Measurements from ENCODE around the gene RD3L. TPM values are rescaled to one million over a fixed set of nuclear protein-coding genes. Genes with fewer than 3 reads are reported as not detected.
A peak's percentile ranks its signal among the peaks of the same experiment; 100 is the strongest.
"Not testable (repeated sequence)": the region's sequence is repeated elsewhere in the genome, so short reads cannot be mapped to it uniquely, and the experiment has no call there.

Gene RD3L
- total RNA-seq, 1 donor from 2014 or later = not detected

DNA sequence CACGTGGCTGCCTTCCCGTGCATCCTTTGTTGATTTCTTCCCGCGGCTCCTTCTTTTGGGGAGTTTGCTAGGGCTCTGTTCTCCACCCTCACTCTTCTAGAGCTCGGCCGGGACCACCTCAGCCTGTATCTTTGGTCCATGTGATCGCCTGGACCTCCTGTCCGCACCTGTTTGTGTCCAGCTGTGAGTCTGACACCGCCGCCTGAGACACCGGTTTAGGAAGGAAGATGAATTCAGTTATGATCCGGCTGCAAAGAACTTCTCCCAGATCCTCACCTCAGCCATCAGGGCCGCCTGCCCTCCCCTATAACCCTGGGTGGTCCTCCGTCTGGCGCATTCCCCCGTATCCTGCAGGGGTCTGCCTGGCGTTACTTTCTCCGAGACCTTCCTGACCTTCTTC, 14.8 kb downstream of the RD3L start:
- ATAC-seq = no peak

DNA sequence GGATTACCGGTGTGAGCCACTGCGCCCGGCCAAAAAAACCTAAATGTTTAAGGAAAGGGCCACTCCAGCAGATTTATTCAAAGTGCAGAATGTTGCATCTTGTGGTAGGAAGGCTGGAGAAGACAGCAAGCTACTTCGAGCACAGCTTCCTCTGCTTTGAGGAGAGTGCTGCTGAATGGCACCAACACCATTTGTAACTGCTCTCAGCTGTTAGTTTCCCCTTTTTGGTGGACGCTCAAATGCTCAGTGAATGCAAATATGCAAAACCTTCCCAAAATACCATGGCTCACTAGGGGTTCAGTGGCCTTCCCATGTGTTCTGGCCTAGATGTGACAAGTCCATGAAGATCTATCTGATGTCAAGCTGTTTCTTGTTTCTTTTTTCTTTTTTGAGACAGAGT, 17.0 kb downstream of the RD3L start:
- no peak for ATAC-seq

DNA sequence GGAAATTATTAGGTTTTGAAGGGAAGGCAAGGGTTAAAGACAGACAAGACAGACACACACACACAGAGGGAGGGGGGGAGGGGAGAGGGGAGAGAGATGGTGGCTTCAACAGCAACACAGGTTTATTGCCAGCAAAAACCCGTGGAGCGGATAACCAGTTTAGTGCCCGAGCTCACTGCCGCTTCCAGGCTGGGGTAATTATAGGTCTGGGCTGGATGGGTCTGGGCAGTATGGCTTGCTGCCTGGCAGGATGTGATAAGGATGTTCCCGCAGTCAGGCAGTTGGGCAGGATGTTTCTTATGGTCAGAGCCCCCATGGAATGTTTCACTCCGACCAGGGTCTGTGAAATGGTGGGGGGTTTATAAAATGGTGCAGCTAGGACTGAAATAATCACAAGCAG, 18.5 kb downstream of the RD3L start:
- no peak for ATAC-seq

DNA sequence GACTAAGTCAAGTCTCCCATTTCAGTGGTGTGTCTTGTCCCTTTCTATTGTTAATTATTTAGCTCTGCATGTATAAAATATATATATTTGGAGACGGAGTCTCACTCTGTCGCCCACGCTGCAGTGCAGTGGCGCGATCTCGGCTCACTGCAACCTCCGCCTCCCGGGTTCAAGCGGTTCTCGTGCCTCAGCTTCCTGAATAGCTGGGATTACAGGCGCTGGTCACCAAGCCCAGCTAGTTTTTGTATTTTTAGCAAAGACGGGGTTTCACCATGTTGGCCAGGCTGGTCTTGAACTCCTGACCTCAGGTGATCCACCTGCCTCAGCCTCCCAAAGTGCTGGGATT, 20.5 kb downstream of the RD3L start:
- not testable (repeated sequence) for ATAC-seq

DNA sequence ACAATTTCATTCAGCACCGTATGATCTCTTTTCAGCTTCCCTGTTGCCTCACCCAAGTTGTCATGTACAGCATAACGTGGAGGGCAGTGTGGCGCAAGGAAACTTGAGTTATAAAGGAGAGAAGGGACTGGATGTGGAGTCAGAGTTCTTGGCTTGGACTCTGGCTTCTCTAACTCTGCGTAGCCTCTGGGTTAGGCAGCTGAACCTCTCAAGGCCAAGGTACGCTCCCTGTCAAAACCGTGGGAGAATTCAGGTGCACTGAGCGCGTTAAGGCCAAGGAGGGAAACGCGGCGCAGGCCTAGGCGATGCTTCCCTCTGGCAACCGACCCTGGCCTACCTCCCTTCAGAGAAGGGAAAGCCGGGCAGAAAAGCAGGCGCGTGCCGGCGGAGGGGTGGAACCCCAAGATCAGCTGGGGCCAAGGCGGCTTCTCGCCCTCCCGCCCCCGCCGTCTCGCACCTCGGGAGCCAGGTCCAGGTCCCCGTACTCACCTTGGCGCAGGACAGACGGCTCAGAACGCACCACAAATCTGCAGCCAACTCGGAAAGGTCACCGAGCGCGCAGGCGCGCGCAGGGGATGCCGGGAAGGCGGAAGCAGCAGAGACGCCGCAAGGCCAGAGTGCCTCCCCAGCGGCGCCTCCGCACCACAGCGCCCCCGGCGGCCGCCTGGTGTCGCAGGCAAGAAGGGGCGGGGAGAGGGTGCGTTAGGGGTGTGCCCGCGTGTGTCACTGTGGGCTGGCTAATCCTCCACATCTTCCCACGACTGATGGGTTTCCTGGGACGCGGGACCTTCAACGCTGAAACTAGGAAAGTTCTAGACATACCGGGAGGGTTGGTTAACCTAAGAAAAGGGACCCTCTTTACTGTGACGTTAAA, 21.1 kb downstream of the RD3L start:
- ATAC-seq = peak; percentile 99

DNA sequence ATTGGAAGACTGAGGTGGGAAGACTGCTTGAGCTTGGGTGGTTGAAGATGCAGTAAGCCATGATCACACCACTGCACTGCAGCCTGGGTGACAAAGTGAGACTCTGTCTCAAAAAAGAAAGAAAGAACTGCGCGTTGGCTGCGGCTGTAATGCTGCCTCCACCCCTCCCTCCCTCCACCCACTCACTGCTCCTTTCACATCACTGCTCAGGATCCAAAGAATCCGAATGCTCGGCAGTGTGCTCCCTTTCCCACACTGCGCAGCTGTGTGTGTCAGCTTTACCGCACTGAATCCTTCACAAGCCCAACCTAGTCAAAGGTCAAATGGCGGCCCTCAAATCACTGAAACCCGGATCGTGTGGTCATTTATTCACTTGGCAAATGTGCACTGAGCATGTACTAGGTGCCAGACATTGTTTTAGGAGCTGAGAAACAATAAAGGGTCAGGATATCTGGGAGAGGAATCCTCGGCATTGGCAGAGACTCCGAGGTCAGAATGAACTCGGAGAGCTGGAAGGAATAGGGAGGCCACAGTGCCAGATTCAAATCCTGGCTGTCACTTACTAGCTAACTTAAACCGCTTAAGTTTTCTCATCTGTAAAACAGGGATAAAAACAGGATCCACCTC, 25.6 kb downstream of the RD3L start:
- no peak for ATAC-seq

DNA sequence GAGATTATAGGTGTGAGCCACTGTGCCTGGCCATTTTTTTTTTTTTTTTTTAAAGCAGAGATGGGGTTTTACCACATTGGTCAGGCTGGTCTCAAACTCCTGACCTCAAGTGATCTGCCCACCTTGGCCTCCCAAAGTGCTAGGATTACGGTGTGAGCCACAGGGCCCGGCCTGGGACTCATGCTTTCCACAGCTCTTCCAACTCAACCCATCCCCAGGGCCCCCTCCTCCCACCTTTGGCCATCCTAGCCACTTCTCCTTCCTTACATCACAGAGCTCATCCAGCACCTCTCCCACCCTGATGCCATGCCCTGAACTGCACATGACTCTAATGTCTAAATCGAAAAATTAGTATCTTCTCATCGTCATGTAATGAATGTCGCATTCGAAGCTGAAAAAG, 26.7 kb downstream of the RD3L start:
- no peak for ATAC-seq

DNA sequence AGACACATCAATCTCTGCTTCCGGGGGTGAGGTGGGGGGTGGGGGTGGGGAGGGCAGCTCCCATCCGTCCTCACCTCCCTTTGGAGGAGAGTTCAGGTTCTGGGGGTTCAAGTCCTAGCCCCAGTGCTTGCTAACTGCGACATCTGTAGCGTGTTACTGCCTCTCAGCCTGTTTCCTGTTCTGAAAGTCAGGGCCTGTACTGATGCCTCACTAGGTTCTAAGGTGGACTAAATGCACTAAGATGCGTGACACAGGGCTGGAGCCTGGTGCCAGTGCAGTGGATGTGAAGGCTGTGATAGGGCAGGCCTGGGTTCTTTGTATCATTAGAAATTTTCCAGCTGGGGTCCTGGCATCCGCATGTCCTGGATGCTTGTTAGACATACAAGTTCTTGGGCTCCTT, 31.3 kb downstream of the RD3L start:
- ATAC-seq = no peak

DNA sequence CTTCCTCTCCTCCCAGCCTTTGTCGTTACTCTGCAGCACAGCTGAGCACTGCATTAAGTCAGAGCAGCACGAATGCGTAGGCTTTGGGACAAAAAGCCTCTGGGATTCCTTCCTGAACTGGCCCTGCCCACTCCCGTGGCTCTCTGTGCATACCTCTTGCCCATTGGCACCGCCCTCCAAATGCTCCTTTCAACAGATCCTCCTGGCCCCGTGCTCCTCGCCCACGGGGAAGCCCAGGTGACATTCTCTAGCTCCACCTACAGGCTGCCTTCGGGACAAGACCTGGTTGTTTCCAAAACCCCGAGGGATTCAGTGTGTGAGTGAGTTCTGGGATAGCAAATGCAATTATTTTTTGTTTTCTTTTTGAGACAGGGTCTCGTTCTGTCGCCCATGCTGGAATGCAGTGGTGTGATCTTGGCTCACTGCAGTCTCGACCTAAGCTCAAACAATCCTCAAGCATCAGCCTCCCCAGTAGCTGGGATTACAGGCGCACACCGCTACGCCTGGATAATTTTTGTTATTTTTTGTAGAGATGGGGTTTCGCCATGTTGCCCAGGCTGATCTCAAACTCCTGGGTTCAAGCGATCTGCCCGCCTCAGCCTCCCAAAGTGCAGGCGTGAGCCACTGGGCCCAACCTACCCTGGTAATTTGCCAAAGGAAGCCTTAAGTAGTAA, 31.9 kb downstream of the RD3L start:
- ATAC-seq = peak; percentile 98

DNA sequence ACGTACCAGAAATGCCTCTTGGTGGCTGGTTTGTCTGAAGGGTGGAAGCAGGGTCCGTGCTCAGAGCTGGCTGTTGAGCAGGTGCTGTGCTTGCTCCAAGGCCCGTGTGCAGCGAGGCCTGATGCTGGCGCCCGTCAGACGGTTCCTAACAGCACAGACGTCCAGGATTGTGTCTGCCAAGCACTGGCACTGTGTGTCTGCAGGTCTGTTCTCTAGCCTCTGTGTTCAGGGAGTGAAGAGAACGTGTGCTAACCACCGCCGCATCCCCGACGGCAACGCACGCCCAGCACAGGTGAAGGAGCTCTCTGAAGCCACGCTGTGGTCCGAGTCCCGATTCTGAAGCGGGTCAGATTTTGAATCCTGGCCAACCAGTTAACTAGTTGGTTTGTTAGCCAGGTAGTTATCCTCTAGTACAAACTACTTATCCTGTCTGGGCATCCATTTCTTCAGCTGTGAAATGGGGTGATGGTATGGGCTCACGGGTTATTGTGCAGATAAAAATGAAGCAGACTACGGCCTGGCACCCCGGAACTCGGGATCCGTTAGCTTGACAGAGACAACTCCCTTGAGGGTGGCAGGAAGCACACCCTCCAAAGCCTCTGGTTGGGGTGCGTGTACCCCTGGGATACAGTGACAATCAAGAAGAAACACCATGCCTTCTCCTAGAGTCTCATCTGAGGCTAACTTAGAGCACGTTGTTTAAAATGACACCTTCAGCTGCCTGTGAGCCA, 32.6 kb downstream of the RD3L start:
- ATAC-seq = no peak

DNA sequence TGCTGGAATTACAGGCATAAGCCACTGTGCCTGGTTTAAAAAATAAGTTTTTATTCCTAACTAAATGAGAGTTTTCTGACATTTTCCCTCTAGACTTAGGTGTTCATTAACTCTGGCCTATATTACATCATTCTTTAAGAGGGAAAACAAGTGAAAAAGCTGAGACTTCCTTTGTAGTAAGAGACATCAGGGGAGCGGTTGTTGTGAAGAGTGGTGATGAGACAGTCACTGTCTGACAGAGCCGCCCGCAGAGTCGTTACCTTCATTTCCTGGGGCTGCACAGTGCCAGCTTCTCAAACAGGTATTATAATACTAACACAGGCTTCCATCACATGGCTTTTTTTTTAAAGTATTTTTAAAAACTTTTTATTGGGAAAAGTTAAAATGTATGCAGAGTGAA, 33.7 kb downstream of the RD3L start:
- ATAC-seq = no peak

DNA sequence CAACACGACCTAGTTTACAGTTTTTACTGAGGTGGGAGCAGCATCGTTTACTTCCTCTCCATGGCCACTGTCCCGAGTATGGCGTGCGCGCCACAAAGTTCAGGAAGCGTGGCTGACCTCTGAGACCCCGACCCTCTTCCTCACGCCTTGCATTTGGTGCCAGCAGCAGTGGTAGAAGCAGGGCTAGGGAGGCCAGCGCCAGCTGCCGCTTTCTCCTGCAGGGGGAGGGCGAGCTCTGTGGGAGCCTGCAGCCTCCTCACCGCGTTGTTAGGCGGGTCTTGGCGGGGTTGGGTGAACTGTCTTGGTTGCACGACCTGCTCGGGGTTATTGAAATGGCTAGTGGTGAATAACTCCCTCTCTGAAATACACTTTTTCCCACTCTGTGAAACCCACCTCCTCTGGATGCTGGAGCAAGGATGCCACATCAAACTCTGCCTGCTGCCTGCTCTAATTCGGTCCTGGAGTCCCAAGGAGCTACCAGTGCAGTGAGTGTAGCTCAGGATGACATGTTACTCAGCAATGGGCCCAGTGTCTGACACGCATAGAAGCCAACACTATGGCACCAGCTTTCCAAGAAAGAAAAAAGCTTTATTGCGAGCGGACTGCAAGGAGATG, 36.4 kb downstream of the RD3L start:
- ATAC-seq = no peak

DNA sequence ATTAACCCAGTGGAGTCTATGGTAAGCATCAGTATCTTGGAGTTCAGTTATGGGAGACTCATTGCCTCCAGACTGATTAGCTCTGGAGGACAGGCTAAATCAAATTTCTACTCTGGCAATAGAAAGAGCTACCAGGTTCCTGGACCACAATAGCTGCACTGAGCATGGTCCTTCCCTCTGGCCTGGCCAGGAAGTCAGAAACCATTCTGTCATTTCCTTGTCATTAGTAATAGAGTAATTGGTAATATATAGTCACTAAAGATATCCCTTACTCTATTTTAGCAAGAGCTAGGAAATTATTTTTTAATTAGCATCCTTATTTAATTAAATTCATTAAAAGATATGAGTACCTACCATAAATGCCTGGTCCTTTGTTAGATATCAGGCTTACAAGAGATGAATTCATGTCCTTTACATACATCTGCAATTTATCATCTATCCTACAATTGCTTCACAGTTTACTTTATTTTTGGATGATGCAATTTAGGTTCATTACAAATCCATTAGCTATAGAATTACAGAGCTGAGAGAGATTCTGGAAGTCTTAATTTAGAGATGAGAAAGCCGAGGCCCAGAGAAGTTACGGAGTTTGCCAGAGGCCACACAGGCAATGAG, 37.7 kb downstream of the RD3L start:
- no peak for ATAC-seq

DNA sequence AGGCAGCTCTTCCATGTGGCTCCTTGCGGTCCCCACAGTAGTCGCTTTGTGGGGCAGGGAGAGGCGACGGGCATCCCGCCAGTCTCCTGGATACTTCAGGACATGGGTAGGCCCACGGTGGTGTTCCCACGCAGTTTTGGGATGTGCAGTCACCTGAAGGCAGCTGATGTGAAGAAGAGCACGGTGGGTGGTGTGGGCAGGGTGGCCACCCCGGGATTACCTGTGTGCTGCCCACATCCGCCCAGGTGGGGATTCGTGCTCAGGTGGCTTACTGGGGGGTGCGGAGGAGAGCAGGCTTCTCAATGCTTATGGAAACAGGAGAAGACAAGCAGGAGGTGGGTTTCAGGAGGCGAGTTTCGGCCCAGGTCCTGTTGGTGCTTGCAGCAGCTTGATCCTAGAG, 42.5 kb downstream of the RD3L start:
- ATAC-seq = no peak

DNA sequence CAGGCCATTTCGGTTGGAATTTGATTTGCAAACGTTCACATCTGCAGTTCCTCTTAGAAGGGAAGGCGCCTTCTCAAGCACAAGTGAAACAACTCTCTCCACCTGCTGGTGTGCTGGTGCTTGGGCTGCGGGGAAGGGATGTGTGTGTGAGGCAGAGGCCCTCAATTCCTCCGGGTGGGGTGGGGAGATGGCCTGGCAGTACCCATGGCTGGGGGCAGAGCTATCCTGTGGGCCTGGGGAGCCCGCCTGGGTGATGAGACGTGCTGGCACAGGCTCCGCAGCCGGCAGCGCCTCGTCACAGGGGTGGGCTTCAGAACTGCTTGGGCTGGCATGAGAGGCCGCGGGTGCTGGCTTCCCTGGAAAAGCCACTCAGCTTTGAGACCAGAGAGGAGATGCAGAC, 43.0 kb downstream of the RD3L start:
- no peak for ATAC-seq

DNA sequence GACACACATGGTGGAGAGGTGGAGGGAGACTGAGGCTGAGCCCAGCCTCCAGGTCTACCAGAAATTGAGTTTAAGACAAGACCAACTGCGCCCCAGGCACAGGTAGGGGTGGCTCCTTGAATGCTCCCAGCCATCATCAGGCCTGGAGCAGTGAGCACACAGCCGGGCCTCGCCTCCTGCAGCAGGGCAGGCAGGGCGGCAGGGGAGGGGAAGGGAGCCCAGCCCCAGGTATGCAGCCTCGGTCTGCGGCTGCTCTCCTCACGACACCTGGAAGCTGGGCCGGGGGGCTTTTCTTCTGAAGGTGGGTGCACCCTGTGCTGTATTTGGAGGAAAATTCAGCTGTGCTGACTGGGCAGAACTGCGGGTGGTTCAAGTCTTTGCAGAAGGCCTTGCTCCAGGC, 43.6 kb downstream of the RD3L start:
- peak; percentile 24 for ATAC-seq

DNA sequence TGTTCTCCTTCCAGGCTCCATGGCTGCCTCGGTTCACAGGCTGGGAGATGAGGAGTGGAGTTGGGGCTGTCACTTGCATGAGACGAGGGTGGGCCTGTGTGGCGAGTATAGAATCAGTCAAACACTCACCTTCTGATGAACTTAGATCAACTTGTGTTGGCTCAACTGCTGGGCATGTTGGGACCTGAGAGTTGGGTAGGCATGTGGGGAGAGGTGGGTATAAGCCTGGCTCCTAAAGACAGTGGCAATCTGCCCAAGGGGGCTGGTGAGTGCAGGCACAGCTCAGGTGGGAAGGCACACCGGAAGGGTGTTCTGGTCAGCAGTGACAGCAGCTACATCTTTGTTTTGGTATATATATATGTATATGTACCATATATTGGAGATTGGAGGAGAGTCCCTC, 44.1 kb downstream of the RD3L start:
- peak; percentile 52 for ATAC-seq

DNA sequence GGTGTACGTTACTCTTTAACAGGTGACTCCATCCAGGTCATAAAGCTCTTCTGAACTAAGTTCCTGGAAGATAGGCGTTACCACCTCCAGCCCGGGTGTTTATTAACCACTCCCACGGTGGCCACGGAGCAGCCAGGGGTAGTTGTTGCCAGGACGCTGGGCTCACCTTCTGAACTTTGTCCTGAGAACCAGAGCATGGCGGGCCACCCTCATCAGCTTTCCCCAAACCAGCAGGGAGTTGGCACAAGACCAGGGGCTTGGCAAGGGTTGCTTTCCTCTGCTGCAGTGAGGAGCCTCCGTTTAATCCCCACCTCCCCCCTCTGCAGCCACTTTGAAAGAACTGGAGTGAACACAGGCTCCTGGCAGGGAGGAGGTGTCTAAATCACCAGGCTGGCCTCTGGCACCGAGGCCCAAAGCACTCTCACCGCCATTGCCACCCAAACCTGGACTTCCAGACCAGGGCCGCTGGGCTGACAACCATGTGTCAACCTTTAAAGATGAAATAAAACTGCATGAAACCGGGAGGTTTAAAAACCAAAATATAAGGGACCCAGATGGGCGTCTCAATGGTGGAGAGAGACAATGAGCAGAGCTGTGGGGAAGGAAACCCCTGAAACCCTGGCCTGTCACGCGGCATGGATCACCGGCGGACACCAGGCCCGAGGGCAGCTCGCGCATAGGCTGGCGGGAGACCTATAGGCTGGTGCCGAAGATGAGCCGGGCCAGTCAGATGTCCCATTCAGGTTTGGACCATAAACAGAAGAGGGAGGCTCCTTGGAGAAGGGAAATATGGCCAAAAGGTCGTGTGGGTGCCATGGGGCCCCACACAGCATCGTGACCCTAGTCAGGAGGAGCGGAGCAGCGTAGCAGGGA, 45.0 kb downstream of the RD3L start:
- ATAC-seq = peak; percentile 23

DNA sequence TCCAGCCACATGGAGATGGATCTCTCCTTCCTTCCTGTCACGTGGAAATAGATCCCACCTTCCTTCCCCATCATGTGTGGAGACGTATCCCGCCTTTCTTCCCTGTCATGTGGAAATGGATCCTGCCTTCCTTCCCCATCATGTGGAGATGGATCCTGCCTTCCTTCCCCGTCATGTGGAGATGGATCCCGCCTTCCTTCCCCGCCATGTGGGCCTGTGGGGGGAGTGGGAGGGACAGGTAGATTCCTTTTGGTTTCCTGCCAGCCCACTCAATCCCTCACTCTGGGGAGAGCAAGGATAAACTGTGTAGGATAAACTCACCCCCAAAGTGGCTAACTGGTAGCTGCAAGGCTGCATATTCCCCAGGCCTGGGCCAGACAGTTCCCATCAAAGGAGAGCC, 45.8 kb downstream of the RD3L start:
- no peak for ATAC-seq

DNA sequence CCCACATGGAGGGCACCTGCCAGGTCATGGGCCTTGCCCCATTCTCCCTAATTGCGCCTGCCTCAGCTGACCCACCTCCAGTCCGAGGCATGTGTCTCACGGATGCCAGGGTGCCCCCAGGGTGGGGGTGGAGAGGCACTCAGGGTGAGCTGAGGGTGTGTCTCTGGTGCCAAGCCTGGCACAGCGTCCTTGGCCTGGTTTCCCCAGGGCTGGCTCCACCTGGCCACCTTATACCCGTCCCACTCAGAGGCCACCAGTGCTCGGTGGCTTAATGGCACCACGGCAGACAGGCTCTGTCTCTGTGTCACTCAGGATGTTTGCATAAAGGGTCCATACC, 47.6 kb downstream of the RD3L start:
- ATAC-seq = no peak

DNA sequence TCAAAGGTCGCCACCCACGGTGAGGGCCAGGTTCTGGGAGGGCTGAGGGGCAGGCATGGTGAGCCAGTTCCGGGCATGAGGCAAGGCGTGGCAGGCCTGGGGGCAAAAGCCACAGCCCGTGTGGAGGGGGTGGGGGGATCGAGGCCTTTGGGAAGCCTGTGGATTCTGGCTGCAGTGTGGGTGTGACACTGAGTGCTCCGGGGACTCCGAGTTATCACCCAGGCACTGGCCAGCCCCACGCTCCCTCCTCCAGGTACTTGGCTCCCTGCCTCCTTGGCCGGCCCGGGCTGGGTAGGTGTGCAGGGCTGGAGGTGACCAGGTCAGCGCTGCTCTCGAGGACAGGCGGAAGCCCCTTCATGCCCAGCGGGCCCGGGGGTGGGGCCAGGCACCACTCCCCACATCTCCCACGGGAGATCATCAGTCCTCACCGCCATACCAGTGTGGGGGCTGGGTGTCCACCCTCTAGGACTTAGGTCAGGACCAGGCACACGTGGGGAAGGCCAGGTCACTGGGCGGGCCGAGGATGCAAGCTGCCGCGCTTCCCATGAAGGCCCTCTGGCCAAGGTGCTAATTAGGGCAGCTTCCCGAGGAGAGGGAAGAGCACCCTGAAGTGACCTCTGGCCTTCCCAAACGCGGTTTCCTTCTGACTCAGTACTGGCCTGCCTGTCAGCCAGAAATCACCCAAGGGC, 48.2 kb downstream of the RD3L start:
- ATAC-seq = no peak

Measured in esophagus mucosa (tissue), 1 donor.